Stimulated activated CD4-positive, alpha-beta T cell treated with anti-CD3 and anti-CD28 coated beads, TNF-alpha, amount 100 ng/mL, for 4 hours (primary cell): ENCODE data around the gene FAM111B.
"Not testable (repeated sequence)": the region's sequence is repeated elsewhere in the genome, so short reads cannot be mapped to it uniquely, and the experiment has no call there.

Experiments
- DNase-seq, 3 experiments: peaks; one replicate each; pipeline ENCODE4 v3.0.0-alpha.2; 2020; ENCODE audit warnings: low read depth in 3 of 3

The FAM111B gene

GRCh38 chr11:59102259-59102765 lies 4.7 kb upstream of the FAM111B start:
- peak in 2 of 3 experiments; percentile 9 to 18 for DNase-seq

- not testable (repeated sequence) for DNase-seq
These were observed 684 bp downstream of the FAM111B start for GRCh38 chr11:59107721-59108120.

GRCh38 chr11:59112494-59112893 lies 5.5 kb downstream of the FAM111B start:
- DNase-seq = no peak

- no peak for DNase-seq
These were observed 7.3 kb downstream of the FAM111B start for GRCh38 chr11:59114344-59114743.

- DNase-seq = no peak
These were observed 8.5 kb downstream of the FAM111B start for GRCh38 chr11:59115553-59115952.

GRCh38 chr11:59117774-59118173 lies 10.7 kb downstream of the FAM111B start:
- no peak for DNase-seq

GRCh38 chr11:59119826-59120225 lies 12.8 kb downstream of the FAM111B start:
- DNase-seq = no peak

- DNase-seq = peak; percentile 74 to 81 (median 79)
These were observed 28.8 kb downstream of the FAM111B start for GRCh38 chr11:59135648-59136461.

GRCh38 chr11:59136551-59136950 lies 29.5 kb downstream of the FAM111B start:
- not testable (repeated sequence) for DNase-seq

GRCh38 chr11:59137190-59137589 lies 30.2 kb downstream of the FAM111B start:
- no peak for DNase-seq

- no peak for DNase-seq
These were observed 31.6 kb downstream of the FAM111B start for GRCh38 chr11:59138643-59139042.

GRCh38 chr11:59141191-59141590 lies 34.2 kb downstream of the FAM111B start:
- DNase-seq = no peak

GRCh38 chr11:59141673-59142460 lies 34.8 kb downstream of the FAM111B start:
- no peak for DNase-seq

- DNase-seq = peak; percentile 57 to 71 (median 70)
These were observed 35.8 kb downstream of the FAM111B start, which contains the start of gene FAM111A for GRCh38 chr11:59142530-59143507. Gene FAM111A, plus strand, starts transcription at chr11:59142856. Its CDS starts 6,017 bp downstream, at chr11:59148873.

GRCh38 chr11:59144096-59144495 lies 37.1 kb downstream of the FAM111B start:
- no peak for DNase-seq

- DNase-seq = peak; percentile 26 to 37 (median 32)
These were observed 37.7 kb downstream of the FAM111B start for GRCh38 chr11:59144579-59145345.

- no peak for DNase-seq
These were observed 38.5 kb downstream of the FAM111B start for GRCh38 chr11:59145534-59145933.

- DNase-seq = no peak
These were observed 44.7 kb downstream of the FAM111B start for GRCh38 chr11:59151761-59152160.

GRCh38 chr11:59152312-59152951 lies 45.4 kb downstream of the FAM111B start:
- no peak for DNase-seq

GRCh38 chr11:59154610-59155009 lies 47.6 kb downstream of the FAM111B start:
- DNase-seq = no peak
